HEK293 (cell line): Measurements from ENCODE around the gene MAPT.

Experiments
- CTCF ChIA-PET: fragments of 350-600 bp; formaldehyde crosslinking; extraction: SDS; loops from one replicate; lab custom pipeline; 2021; ENCODE audit warnings: antibody characterized with exemption; lab: Yijun Ruan, JAX
- POLR2A ChIA-PET: fragments of 300-600 bp; formaldehyde crosslinking; extraction: SDS; loops from one replicate; lab custom pipeline; 2020; ENCODE audit warnings: antibody characterized with exemption, inconsistent platforms; lab: Yijun Ruan, JAX
- H3K27ac ChIP-seq: fragments of 200-500 bp; sonication (Bioruptor generic); 2 replicates; pipeline ENCODE4 v1.5.1; 2014; ENCODE audit warnings: low read depth, low read length, control low read depth, inconsistent platforms; ENCODE audit errors: extremely low read depth
- H3K36me3 ChIP-seq, 2 experiments: fragments of 200-500 bp in 1 of 2; sonication (Bioruptor generic) in 1 of 2; 1 replicate in 1 of 2; 2 replicates in 1 of 2; pipeline ENCODE4 v1.5.1; 2014 to 2017; ENCODE audit warnings: inconsistent platforms in 2 of 2, low read length in 2 of 2; ENCODE audit not compliant: control insufficient read depth in 2 of 2, insufficient read depth in 1 of 2
- H3K4me1 ChIP-seq: fragments of 200-500 bp; sonication (Bioruptor generic); 2 replicates; pipeline ENCODE4 v1.5.1; 2014; ENCODE audit warnings: mild to moderate bottlenecking, low read length, inconsistent platforms; ENCODE audit not compliant: control insufficient read depth, insufficient read depth
- H3K4me3 ChIP-seq: 2 replicates; pipeline ENCODE4 v1.5.1; 2011; ENCODE audit warnings: low read depth, mild to moderate bottlenecking, control low read depth, low read length, moderate library complexity
- H3K9me3 ChIP-seq: fragments of 200-500 bp; sonication (Bioruptor generic); 2 replicates; pipeline ENCODE4 v1.5.1; 2014; ENCODE audit warnings: low read depth, low read length, inconsistent platforms; ENCODE audit not compliant: control insufficient read depth, insufficient read depth
- GLIS1 ChIP-seq: fragments of 450-650 bp; formaldehyde crosslinking; IDR thresholded peaks from 2 replicates; pipeline ENCODE4 v1.5.1; 2016; ENCODE audit warnings: missing biosample characterization, missing genetic modification characterization
- HOXD13 ChIP-seq: sonication (generic); formaldehyde crosslinking; IDR thresholded peaks from 2 replicates; pipeline ENCODE4 v1.8.0; 2022; ENCODE audit warnings: missing genetic modification reagents, borderline replicate concordance
- KLF7 ChIP-seq: fragments of 450-650 bp; formaldehyde crosslinking; IDR thresholded peaks from 2 replicates; pipeline ENCODE4 v1.5.1; 2016; ENCODE audit warnings: missing biosample characterization, missing genetic modification characterization, borderline replicate concordance
- ZNF24 ChIP-seq: fragments of 450-650 bp; formaldehyde crosslinking; IDR thresholded peaks from 2 replicates; pipeline ENCODE4 v1.5.1; 2016; ENCODE audit warnings: missing biosample characterization, missing genetic modification characterization
- ZNF366 ChIP-seq: fragments of 450-650 bp; formaldehyde crosslinking; conservative IDR thresholded peaks from 2 replicates; pipeline ENCODE4 v1.5.1; 2016; ENCODE audit warnings: missing biosample characterization, missing genetic modification characterization
- ZNF600 ChIP-seq: fragments of 450-650 bp; formaldehyde crosslinking; IDR thresholded peaks from 2 replicates; pipeline ENCODE4 v1.5.1; 2016; ENCODE audit warnings: missing biosample characterization, missing genetic modification characterization
- ZNF792 ChIP-seq: fragments of 450-650 bp; formaldehyde crosslinking; IDR thresholded peaks from 2 replicates; pipeline ENCODE4 v1.5.1; 2016; ENCODE audit warnings: missing biosample characterization, missing genetic modification characterization
- TF ChIP-seq, protein P1 (sequence below): sonication (generic); formaldehyde crosslinking; IDR thresholded peaks from 2 replicates; pipeline ENCODE4 v1.8.1; 2022; ENCODE audit warnings: mild to moderate bottlenecking, moderate library complexity, missing genetic modification reagents
- TF ChIP-seq, protein P2 (sequence below): fragments of 450-650 bp; formaldehyde crosslinking; IDR thresholded peaks from 2 replicates; pipeline ENCODE4 v1.5.1; 2017; ENCODE audit warnings: missing biosample characterization, missing genetic modification characterization
- TF ChIP-seq, protein P3 (sequence below): fragments of 450-650 bp; formaldehyde crosslinking; IDR thresholded peaks from 2 replicates; pipeline ENCODE4 v1.5.1; 2016; ENCODE audit warnings: missing biosample characterization, missing genetic modification characterization, borderline replicate concordance
- TF ChIP-seq, protein P4 (sequence below): fragments of 450-650 bp; formaldehyde crosslinking; IDR thresholded peaks from 2 replicates; pipeline ENCODE4 v1.5.1; 2016; ENCODE audit warnings: missing biosample characterization, missing genetic modification characterization

The MAPT gene

DNA sequence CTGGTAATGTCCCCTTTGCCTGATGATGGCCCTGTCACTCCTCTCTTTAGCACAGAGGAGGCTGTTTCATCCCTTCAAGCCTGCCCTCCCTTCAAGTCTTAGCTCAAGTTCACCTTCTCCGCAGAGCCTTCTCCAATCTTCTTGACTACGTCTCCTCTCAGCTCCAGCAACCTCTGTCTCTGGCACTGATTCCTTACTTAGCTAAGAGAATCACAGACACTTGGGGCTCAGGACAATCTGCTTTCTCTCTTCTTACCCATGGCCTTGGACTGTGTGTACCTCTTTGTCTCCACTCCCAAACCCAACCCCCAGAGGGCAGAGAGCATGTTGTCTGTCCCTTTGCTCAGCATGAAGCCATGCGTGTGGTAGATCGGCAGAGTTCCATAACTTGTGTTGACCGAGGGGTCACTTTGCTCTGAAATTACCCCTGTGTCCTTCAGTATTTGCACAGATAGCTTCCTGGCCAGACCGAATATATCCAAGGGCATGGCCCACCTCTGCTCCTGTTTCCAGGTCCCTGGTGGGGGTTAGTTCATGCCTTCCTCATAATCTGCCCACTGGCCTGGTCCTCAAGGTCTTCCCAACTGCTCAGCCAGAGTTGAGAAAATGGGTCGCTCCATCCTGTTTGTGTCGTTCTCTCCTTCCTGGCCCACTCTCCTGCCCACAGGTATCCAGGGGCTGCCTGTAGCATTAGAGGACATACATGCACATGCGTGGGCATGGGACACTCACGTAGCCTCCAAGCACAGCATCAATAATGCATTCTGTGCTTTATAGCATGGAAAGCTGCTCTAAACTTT is 41.6 kb downstream of the MAPT start:
- H3K4me3 ChIP-seq = no peak overlapping the region

DNA sequence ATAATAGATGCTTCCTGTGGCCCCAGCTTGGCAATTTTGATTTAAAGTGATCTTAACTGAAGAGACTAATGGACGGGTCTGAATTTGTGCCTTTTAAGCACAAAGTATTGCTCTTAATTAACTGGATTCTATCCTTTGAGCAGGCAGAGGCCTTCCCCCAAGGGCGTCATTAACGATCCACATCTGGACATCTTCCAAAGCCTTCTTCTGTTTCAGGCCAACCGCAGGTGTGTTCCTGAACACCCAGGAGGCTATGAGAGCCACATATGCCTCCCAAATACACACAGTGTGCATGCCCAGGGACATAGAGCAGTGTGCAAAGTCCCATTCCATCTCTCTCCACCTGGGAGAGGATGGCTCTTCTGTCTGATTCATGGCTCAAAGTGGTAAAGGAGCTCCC is 42.3 kb downstream of the MAPT start:
- peaks cover 15% of the 10 kb centered on the region for H3K4me1 ChIP-seq
- no peaks in the 10 kb centered on the region for H3K36me3 ChIP-seq
- H3K9me3 ChIP-seq = no peaks in the 10 kb centered on the region
- TF ChIP-seq ZNF366 (tag by site-specific recombination) (peak; percentile 41), ZNF24 (tag by site-specific recombination) (no peak), ZNF600 (tag by site-specific recombination) (0 out of 2 replicates have a peak, but pooled peaks have one; percentile 45), KLF7 (tag by site-specific recombination) (no peak), GLIS1 (tag by site-specific recombination) (peak; percentile 28; the same call in 1 of the 2 replicates), HOXD13 (CRISPR knock-in tag) (0 out of 2 replicates have a peak, but pooled peaks have one; percentile 14)
- TF ChIP-seq, protein P1, sequence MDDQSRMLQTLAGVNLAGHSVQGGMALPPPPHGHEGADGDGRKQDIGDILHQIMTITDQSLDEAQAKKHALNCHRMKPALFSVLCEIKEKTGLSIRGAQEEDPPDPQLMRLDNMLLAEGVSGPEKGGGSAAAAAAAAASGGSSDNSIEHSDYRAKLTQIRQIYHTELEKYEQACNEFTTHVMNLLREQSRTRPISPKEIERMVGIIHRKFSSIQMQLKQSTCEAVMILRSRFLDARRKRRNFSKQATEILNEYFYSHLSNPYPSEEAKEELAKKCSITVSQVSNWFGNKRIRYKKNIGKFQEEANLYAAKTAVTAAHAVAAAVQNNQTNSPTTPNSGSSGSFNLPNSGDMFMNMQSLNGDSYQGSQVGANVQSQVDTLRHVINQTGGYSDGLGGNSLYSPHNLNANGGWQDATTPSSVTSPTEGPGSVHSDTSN (CRISPR knock-in tag) = no peak
- TF ChIP-seq, protein P2, sequence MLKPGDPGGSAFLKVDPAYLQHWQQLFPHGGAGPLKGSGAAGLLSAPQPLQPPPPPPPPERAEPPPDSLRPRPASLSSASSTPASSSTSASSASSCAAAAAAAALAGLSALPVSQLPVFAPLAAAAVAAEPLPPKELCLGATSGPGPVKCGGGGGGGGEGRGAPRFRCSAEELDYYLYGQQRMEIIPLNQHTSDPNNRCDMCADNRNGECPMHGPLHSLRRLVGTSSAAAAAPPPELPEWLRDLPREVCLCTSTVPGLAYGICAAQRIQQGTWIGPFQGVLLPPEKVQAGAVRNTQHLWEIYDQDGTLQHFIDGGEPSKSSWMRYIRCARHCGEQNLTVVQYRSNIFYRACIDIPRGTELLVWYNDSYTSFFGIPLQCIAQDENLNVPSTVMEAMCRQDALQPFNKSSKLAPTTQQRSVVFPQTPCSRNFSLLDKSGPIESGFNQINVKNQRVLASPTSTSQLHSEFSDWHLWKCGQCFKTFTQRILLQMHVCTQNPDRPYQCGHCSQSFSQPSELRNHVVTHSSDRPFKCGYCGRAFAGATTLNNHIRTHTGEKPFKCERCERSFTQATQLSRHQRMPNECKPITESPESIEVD (tag by site-specific recombination) = 0 out of 2 replicates have a peak, but pooled peaks have one; percentile 30
- CTCF ChIA-PET = interaction anchor here (0.8 to 13.2 kb wide), 4 partner anchors 12 to 296 kb away, joined by 4 to 92 read pairs (median 5); no protein-coding TSS in a partner anchor
- H3K4me3 ChIP-seq = no peak overlapping the region
- no peak overlapping the region for H3K27ac ChIP-seq
- POLR2A ChIA-PET = no interaction called here

More for the DNA sequence above, 41.6 kb downstream of the MAPT start:
- Histone ChIP-seq H3K9me3 (no peaks in the 10 kb centered on the region), H3K4me1 (peaks cover 15% of the 10 kb centered on the region), H3K27ac (no peak overlapping the region), H3K36me3 (no peaks in the 10 kb centered on the region)
- TF ChIP-seq, protein P3, sequence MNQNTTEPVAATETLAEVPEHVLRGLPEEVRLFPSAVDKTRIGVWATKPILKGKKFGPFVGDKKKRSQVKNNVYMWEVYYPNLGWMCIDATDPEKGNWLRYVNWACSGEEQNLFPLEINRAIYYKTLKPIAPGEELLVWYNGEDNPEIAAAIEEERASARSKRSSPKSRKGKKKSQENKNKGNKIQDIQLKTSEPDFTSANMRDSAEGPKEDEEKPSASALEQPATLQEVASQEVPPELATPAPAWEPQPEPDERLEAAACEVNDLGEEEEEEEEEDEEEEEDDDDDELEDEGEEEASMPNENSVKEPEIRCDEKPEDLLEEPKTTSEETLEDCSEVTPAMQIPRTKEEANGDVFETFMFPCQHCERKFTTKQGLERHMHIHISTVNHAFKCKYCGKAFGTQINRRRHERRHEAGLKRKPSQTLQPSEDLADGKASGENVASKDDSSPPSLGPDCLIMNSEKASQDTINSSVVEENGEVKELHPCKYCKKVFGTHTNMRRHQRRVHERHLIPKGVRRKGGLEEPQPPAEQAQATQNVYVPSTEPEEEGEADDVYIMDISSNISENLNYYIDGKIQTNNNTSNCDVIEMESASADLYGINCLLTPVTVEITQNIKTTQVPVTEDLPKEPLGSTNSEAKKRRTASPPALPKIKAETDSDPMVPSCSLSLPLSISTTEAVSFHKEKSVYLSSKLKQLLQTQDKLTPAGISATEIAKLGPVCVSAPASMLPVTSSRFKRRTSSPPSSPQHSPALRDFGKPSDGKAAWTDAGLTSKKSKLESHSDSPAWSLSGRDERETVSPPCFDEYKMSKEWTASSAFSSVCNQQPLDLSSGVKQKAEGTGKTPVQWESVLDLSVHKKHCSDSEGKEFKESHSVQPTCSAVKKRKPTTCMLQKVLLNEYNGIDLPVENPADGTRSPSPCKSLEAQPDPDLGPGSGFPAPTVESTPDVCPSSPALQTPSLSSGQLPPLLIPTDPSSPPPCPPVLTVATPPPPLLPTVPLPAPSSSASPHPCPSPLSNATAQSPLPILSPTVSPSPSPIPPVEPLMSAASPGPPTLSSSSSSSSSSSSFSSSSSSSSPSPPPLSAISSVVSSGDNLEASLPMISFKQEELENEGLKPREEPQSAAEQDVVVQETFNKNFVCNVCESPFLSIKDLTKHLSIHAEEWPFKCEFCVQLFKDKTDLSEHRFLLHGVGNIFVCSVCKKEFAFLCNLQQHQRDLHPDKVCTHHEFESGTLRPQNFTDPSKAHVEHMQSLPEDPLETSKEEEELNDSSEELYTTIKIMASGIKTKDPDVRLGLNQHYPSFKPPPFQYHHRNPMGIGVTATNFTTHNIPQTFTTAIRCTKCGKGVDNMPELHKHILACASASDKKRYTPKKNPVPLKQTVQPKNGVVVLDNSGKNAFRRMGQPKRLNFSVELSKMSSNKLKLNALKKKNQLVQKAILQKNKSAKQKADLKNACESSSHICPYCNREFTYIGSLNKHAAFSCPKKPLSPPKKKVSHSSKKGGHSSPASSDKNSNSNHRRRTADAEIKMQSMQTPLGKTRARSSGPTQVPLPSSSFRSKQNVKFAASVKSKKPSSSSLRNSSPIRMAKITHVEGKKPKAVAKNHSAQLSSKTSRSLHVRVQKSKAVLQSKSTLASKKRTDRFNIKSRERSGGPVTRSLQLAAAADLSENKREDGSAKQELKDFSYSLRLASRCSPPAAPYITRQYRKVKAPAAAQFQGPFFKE = no peak
- TF ChIP-seq ZNF792 (tag by site-specific recombination) = no peak
- TF ChIP-seq, protein P4, sequence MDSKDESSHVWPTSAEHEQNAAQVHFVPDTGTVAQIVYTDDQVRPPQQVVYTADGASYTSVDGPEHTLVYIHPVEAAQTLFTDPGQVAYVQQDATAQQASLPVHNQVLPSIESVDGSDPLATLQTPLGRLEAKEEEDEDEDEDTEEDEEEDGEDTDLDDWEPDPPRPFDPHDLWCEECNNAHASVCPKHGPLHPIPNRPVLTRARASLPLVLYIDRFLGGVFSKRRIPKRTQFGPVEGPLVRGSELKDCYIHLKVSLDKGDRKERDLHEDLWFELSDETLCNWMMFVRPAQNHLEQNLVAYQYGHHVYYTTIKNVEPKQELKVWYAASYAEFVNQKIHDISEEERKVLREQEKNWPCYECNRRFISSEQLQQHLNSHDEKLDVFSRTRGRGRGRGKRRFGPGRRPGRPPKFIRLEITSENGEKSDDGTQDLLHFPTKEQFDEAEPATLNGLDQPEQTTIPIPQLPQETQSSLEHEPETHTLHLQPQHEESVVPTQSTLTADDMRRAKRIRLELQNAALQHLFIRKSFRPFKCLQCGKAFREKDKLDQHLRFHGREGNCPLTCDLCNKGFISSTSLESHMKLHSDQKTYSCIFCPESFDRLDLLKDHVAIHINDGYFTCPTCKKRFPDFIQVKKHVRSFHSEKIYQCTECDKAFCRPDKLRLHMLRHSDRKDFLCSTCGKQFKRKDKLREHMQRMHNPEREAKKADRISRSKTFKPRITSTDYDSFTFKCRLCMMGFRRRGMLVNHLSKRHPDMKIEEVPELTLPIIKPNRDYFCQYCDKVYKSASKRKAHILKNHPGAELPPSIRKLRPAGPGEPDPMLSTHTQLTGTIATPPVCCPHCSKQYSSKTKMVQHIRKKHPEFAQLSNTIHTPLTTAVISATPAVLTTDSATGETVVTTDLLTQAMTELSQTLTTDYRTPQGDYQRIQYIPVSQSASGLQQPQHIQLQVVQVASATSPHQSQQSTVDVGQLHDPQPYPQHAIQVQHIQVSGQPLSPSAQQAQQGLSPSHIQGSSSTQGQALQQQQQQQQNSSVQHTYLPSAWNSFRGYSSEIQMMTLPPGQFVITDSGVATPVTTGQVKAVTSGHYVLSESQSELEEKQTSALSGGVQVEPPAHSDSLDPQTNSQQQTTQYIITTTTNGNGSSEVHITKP (tag by site-specific recombination) = peak; percentile 43; the same call in 1 of the 2 replicates
- ChIA-PET CTCF (interaction anchor here (0.6 to 13.2 kb wide), 5 partner anchors 10 to 67 kb away, joined by 3 to 92 read pairs (median 4); no protein-coding TSS in a partner anchor), POLR2A (no interaction called here)
